GM21515 (cell line): ENCODE results near the gene COA7.

Source experiments
- ATAC-seq: cut with Tn5 transposase; IDR thresholded peaks from one replicate; pipeline ENCODE4 v1.9.1; 2021; ENCODE audit not compliant: unreplicated experiment

COA7 gene

DNA sequence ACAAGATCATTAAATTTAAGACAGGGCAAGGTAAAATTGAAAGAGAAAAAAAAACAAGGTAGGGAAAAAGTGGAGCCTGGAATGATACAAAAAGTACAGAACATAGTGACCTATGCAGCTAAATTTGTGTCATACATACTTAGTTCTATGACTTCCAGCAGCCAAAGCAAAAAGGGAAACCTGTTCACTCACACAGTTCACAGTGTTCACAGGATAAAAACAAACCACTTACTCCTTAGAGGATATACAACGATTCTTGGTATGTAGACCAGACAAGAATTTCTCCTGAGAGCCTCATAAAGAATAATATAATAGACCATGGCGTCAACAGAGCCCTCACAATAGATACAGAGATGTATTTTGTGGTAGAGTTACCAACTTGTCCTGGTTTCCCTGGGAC lies 27.5 kb downstream of the COA7 start:
- ATAC-seq = no peak

DNA sequence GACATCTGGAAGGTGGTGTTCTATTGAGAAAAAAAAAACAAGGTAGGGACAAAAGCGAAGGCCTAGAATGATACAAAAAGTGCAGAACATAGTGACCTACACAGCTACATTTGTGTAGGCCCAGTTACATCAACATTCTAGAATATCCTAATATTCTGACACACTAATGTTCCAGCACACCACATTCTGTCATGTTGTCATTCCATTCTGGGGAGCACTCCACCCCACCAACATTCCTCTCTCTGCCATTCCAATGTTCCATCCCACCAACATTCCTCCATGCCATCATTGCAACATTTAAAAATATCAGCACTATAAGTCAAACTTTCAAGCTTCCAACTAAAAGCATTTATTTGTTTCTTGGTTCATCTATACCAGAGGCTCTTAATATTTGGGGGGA lies 28.5 kb downstream of the COA7 start:
- no peak for ATAC-seq

DNA sequence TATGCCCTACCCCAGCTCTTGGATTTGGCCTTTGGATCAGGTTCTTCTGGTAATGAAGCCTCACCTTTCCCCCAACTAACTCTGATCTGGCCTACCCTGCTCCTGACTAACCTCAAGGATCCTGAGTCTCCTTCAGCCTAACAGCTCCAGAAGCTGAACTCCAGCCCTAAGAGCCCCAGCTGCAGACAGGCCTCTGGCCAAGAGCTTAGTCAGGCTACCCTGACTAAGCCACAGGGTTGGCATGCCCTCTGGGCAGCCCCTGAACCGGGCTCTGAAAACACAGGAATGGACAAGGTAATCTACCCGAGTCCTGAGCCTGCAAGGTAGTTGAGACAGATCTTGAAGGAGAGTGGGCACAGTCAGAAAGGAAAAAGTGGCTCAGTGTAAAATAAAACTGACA lies 29.4 kb downstream of the COA7 start:
- ATAC-seq = no peak

DNA sequence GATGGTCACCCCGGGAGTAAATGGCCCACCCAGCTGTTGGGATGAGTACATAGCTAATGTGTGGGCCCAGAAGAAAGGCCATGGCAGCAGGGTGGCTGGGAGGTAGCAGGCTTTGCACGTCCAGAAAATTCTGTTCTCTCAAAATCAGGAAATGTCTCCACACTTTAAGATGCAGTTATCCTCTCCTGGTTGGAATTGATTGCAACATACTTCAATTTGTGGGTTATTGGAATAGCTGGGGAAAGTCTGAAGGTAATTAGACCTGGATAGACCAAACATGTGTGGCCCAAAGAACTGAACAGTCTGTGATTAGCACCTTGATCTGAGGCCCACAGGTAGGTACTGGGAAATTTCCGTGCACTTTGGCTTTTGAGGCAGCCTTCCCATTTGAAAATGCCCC lies 30.2 kb downstream of the COA7 start:
- no peak for ATAC-seq

- no peak for ATAC-seq
Observed at GRCh38 chr1:52667290-52667689, 30.9 kb downstream of the COA7 start.

DNA sequence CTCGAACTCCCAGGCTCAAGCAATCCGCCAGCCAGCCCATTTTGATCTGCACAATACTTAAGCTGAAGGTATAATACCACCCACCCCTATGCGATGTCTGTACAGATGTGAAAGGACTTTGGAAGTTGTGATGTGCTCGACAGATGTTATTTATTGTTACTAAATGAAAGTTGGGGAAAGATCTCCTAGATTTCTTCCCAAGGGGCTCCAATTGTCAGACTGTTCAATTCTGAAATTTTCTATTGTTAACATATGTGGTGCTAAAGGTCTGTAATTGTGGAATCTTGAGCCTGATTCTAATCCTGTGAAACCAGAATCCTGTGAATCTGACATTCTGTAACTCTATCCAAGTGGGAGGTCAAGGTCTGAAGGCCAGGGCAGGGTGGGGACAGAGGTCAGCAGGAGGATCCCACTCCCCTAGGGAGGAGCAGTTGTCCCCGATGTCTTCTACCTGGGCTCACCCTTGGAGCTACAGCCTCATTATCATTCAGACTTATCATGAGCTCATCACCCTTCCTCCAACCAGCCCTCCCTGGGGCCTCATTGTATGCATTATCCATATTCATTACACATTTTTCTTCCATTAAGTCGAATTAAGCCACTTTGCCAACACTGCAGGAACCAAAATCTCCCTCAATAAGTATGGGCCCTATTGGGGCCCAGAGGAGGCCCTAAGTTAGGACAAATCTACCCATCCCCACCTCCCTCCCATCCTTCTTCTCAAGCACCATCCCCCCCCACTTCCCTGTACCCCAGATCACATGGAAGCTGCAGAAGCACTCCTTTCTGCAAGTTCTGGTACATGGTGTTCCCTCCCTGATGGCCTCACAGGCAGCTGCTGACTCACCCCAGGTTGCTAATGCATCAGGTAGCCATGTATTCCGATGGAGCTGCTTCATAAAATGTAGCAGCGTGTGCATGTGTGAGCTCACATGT lies 32.9 kb downstream of the COA7 start:
- no peak for ATAC-seq

DNA sequence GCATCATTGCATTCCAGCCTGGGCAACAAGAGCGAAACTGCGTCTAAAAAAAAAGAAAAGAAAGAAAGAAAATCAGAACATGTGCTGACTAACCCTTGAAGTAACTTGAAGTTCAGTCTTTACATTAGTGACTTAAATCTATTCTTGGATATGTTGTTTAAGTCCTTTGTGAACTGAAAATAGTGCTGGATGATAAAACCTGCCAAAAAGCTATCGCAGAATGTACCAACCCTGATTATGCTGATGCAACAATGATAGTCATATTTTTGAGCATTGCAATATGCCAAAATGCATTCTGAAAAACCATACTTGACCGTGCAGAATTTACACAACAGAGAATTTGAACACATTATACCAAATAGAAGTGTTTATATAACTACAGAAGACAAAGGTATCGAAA lies 34.4 kb downstream of the COA7 start:
- no peak for ATAC-seq

DNA sequence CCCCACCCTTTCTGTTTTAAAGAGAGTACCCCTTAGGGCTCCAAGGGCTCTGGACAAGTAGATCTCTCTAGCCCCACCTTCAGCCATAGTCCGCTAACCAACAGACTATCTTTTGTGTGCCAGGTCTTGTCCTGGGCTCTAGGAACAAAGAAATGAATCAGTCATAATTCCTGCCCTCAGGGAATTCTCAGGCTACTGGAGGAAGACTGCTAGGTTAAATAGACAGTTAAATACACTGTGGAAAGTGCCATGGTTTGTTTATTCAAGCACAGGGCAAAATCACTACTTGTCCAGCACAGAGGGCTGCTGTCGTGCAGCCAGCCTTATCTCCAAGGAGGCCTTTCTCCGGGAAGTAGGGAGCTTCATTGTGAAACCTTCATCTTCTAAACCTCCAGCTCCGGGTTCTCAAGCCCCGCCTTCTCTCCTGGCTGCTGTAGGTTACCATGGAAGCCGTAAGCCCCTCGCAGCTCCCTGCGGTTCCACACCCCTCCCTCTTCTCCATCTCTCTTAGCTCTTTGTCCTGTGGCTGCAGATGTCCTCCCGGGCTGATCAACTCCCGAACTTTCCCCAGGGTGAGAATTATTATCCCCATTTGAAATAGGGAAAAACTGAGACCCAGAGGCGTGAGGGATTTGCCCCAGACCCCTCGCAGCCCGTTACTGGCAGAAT lies 35.4 kb downstream of the COA7 start:
- no peak for ATAC-seq

DNA sequence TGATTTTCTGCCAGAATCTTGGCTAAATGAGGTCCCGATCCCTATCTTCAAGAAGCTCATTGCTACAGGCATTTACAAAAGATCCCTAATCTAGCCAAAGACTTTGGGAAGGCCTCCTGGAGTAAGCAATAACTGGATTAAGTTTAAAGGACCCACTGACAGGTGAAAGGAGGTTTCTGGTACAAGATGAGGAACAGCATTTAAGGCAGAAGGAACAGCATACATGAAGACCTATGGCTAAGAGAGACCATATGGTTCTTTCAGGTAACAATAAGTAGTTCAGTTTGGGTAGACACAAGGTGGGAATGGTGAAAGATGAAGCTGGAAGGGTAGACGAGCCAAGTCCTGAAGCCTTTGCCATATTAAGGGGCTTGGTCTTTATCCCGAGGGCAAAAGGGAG lies 37.3 kb downstream of the COA7 start:
- no peak for ATAC-seq

- ATAC-seq = no peak
Observed at GRCh38 chr1:52659851-52660596, 38.1 kb downstream of the COA7 start.

DNA sequence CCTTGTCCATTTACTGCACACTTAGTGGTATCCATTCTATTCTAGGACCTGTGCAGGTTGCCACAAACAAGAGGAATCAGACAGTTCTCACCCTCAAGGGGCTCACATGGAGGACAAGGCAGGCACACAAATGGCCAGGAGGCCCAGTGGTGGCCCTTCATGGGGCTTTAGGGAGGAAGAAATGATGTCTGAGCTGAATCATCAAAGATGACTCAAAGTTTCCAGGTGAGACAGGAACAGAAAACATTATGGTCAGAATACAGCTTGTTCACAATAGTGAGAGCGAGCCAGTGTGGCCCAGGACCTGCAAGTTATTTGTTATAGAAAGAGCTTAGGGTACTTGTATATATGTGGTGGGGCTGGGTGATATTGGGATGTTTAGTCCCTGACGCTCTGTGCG lies 38.8 kb downstream of the COA7 start:
- peak; percentile 55 for ATAC-seq

DNA sequence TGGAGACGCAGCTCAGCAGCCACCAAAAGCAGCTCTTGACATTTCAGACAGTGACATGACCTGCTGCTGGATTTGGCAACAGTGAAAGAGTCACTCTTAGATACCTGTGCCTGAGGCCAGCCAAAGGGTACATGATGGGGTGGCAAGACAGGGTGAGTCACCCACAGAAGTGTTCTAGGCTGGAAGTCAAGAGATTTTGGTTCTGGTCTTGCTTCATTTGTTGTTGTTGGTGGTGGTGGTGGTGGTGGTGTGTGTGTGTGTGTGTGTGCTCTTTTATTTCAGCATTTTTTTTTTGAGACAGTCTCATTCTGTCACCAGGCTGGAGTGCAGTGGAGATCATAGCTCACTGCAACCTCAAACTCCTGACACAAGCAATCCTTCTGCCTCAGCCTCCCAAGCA lies 39.4 kb downstream of the COA7 start:
- ATAC-seq = no peak

DNA sequence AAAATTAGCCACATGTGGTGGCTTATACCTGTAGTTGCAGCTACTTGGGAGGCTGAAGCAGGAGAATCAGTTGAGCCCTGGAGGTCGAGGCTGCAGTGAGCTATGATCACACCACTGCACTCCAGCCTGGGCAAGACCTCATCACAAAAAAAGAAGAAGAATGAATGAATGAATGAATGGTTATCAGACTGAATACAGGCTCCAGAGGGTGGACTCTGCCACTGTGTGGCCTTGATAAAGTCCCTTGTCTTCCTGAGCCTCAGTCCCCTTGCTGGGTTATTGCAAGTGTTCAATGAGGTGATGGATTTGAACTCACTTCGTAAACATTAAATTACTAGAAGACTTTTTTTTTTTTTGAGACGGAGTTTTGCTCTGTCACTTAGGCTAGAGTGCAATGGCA lies 40.4 kb downstream of the COA7 start:
- no peak for ATAC-seq

GRCh38 chr1:52654063-52654462 lies 44.1 kb downstream of the COA7 start:
- no peak for ATAC-seq

DNA sequence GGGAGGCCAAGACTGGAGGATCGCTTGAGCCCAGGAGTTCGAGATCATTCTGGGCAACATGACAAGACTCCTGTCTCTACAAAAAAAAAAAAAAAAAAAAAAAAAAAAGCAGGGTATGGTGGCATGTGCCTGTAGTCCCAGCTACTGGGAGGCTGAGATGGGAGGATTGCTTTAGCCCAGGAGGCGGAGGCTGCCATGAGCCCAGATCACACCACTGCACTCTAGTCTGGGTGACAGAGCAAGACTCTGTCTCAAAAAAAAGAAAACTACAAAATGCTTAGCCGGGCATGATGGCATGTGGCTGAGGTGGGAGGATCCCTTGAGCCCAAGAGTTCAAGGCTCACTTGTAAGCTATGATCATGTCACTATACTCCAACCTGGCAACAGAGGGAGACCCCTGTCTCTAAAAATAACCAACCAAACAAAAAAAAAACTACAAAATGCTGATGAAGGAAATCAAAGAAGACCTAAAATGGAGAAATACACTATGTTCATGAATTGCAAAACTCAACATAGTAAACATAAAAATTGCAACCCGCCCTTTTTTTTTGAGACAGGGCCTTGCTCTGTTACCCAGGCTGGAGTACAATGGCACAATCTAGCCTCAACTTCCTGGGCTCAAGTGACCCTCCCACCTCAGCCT lies 44.8 kb downstream of the COA7 start:
- no peak for ATAC-seq

DNA sequence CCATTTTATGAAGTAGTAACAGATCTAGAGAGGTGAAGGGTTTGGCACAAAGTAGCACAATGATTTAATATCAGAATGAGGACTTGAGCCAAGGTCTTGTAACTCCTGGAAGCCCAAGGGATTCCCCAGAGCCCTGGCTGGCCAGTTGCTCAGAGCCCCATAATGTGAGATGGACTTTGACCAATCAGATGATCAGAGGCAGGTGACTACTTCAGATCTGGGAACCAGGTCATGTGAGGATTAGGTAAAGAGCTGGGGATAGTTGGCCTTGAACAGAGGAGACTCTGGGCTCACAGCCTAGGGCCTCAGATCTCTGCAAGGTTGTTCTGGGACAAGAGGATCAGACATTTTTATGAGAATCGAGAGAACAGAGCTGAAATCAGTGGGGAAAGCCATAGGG lies 46.2 kb downstream of the COA7 start:
- no peak for ATAC-seq

DNA sequence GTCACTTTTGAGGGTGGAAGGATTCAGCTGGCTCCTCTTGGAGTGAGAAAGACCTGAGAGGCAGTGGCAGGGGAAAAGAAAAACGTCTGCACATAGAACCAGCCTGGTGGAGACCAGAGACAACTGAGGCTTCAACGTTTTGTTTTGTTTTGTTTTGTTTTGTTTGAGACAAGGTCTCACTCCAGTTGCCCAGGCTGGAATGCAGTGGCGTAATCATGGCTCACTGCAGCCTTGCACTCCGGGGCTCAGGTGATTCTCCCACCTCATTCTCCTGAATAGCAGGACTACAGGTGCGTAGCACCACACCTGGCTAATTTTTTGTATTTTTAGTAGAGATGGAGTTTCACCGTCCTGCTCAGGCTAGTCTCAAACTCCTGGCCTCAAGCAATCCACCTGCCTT lies 52.9 kb downstream of the COA7 start:
- ATAC-seq = no peak

GRCh38 chr1:52641307-52641706 lies 56.8 kb downstream of the COA7 start:
- ATAC-seq = no peak

DNA sequence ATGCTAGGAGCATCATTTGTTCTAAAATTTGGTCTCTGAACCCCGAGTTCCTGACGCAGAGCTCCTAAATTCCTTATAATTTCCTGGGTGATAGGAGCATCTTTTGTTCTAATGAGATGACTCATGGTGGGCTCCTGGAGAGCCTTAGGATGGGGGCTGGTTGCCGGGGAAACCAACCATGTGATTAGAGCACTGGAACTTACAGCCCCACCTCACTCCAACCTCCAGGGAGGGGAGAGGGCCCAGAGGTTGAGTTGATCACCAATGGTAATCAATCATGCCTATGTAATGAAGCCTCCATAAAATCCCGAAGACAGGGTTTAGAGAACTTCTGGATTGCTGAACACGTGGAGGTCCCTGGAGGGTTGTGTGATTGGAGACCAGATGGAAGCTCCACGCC lies 57.5 kb downstream of the COA7 start:
- no peak for ATAC-seq

DNA sequence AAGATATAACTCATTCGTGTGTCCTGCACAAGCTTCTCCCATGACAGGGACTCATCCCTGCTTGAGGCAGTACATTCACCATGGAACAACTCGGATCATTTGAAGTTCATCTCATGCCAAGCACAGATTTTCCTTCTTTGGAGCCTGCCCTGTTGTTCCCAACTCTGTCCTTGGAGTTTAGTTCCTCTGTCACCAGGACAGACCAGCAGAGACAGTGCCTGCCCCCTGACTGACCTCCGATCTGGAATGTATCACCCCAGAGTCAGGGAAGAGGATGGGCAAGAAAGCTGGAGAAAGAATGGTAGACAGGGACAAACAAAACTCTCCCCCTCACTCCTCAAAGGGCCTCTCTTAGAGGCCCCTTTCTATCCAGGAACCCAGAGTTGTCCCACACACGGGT lies 60.2 kb downstream of the COA7 start:
- no peak for ATAC-seq
